HG03135 (cell line): ENCODE measurements around the gene BRIP1.
"Not testable (repeated sequence)": the region's sequence is repeated elsewhere in the genome, so short reads cannot be mapped to it uniquely, and the experiment has no call there.

Experiments
- ATAC-seq: cut with Tn5 transposase; IDR thresholded peaks from one replicate; pipeline ENCODE4 v1.9.1; 2021; ENCODE audit warnings: mild to moderate bottlenecking, moderate library complexity; ENCODE audit not compliant: unreplicated experiment

Gene BRIP1

GRCh38 chr17:61832463-61832862, 30.9 kb downstream of the BRIP1 start:
- no peak for ATAC-seq

- no peak for ATAC-seq
Observed at GRCh38 chr17:61831099-61831498, 32.2 kb downstream of the BRIP1 start.

- no peak for ATAC-seq
Observed at GRCh38 chr17:61828694-61829093, 34.6 kb downstream of the BRIP1 start.

GRCh38 chr17:61827649-61828395, 35.5 kb downstream of the BRIP1 start:
- no peak for ATAC-seq

- ATAC-seq: not testable (repeated sequence)
Observed at GRCh38 chr17:61826866-61827265, 36.5 kb downstream of the BRIP1 start.

- not testable (repeated sequence) for ATAC-seq
Observed at GRCh38 chr17:61826198-61826597, 37.1 kb downstream of the BRIP1 start.

GRCh38 chr17:61825448-61826137, 37.7 kb downstream of the BRIP1 start:
- no peak for ATAC-seq

GRCh38 chr17:61822326-61823285, 40.7 kb downstream of the BRIP1 start:
- ATAC-seq: no peak

GRCh38 chr17:61821655-61822054, 41.7 kb downstream of the BRIP1 start:
- no peak for ATAC-seq

- not testable (repeated sequence) for ATAC-seq
Observed at GRCh38 chr17:61819265-61819664, 44.1 kb downstream of the BRIP1 start.

- ATAC-seq: no peak
Observed at GRCh38 chr17:61818225-61818624, 45.1 kb downstream of the BRIP1 start.

GRCh38 chr17:61817452-61817851, 45.9 kb downstream of the BRIP1 start:
- no peak for ATAC-seq

- no peak for ATAC-seq
Observed at GRCh38 chr17:61816538-61816937, 46.8 kb downstream of the BRIP1 start.

GRCh38 chr17:61815863-61816503, 47.3 kb downstream of the BRIP1 start:
- ATAC-seq: no peak

GRCh38 chr17:61814485-61814884, 48.8 kb downstream of the BRIP1 start:
- ATAC-seq: no peak

- ATAC-seq: no peak
Observed at GRCh38 chr17:61813211-61813610, 50.1 kb downstream of the BRIP1 start.

GRCh38 chr17:61812747-61813146, 50.6 kb downstream of the BRIP1 start:
- no peak for ATAC-seq

- no peak for ATAC-seq
Observed at GRCh38 chr17:61809816-61810392, 53.4 kb downstream of the BRIP1 start.

GRCh38 chr17:61808442-61808841, 54.9 kb downstream of the BRIP1 start:
- ATAC-seq: no peak

- no peak for ATAC-seq
Observed at GRCh38 chr17:61806936-61807335, 56.4 kb downstream of the BRIP1 start.
